CD1c-positive myeloid dendritic cell (primary cell): Measurements from ENCODE around the gene ENTPD2.

Experiments
- DNase-seq: peaks from one replicate; pipeline ENCODE4 v3.0.0-alpha.2; 2016; ENCODE audit errors: extremely low spot score

The ENTPD2 gene

DNA sequence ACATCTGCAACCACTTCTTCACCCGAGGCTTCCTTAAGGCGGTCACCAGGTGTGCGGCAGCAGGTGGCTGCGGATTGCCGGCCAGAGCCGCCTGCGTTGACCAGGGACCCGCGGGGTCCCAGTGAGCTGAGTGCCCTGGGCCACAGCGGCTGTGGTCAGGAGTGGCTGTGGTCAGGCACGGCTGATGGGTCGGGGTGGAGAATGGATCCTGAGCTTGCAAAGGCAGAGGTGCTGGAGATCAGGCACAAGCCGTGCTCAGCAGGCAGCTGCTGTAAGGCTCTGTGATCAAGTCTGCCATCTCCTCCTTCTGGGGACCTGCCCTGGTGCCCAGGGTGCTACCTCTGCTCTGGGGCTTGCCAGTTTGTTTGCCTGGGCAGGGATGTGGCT lies 25.5 kb upstream of the ENTPD2 start:
- no peak for DNase-seq

DNA sequence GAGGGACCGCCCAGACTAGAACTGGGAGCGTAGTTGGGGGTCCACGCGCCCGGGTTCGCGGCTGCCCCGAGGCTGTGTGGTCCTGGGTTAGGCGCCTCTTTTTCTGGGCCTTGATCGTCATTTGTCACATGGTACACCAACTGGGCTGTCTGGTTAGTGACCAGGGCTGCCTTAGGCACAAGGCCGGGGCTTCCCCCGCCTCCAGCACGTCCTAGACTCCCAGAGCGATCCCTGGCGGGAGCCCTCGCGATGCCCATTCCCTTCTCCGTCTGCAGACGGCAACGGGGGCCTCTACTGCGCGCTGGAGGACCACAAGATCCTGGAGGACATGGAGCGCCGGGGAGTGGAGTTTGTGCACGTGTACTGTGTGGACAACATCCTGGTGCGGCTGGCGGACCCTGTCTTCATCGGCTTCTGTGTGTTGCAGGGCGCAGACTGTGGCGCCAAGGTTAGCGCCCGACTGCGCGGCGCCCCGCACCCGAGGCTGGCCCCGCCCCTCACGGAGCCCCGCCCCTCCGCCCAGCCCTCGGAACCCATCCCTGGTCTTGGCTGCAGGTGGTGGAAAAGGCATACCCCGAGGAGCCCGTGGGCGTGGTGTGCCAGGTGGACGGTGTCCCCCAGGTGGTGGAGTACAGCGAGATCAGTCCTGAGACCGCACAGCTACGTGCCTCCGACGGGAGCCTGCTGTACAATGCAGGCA lies 25.0 kb upstream of the ENTPD2 start:
- no peak for DNase-seq

DNA sequence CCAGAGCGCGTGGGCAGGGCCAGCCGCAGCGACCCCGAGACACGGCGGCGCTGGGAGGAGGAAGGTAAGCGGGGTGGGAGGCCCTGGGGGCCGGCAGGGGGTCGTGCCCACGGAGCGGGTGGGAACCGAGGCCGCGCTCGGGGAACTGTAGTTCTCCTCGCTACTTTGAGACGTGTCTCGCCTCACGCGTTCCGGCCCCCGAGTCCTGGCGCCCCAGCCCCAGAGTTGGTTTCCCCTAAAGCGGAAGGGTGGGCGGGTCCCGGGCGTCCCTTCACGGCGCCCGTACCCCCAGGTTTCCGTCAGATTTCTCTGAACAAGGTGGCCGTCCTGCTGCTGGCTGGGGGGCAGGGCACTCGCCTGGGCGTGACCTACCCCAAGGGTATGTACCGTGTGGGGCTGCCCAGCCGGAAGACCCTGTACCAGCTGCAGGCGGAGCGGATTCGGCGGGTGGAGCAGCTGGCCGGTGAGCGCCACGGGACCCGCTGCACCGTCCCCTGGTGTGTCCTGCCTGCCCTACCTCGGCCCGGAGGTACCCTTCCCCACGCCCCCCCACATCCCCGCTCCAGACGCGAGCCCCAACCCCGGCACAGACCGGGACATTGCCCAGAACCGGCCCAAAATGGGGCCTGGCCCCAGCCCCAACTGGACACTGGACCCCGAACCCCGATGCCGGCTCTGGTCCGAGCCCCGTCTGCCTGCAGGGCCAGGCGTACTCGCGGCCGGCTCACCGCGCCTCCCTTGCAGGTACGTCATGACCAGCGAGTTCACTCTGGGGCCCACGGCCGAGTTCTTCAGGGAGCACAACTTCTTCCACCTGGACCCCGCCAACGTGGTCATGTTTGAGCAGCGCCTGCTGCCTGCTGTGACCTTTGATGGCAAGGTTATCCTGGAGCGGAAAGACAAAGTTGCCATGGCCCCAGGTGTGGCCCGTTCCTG lies 24.2 kb upstream of the ENTPD2 start:
- DNase-seq, result peak; percentile 41

DNA sequence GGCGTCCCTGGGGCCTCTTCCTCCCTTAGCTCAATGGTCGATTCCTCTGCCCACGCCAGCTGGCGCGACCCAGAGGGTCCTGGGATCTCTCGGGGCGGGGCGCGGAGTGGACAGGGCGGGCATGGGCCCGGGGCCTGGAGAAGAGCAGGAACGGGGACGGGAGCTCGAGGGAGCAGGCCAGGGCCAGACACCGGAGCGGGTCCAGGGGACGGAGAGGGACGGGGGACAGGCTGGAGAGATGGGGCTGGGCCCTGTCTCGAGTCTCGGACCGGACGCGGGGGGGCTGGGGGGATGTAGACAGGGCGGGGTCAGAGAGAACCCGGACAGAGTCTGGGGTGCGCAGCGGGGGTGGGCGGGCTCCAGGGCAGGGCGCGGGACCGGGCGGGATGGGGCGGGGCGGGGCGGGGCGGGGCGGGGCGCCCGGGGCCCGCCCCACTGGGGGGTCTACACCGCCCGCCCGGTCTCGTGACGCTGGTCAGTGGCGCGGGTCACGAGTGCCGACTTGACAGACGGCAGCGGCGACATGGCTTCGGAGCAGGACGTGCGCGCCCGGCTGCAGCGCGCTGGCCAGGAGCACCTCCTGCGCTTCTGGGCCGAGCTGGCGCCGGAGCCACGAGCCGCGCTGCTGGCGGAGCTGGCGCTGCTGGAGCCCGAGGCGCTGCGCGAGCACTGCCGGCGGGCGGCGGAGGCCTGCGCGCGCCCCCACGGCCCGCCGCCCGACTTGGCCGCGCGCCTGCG lies 23.3 kb upstream of the ENTPD2 start, which contains the start of gene UAP1L1:
UAP1L1 (plus strand) TSS at position 508 of the 738 bp plus-strand sequence; CDS start at position 524, 16 bp downstream.
- DNase-seq, result peak; percentile 85

DNA sequence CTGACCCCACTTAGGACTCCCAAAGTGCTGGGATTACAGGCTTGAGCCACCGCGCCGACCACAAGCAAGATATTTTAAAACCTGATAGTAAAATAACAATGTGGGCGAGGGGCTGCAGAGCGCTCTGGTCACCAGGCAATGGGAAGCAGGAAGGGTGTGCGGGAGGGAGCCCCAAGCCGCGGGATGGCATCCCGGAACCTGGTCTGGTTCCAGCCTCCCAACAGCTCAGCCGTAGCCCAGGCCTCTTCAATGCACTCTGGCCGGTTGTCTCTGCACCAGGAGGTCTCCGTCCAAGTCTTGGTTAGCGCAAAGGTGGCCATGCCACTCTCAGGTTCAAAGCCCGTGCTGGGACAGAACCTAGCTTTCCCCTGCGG lies 22.8 kb upstream of the ENTPD2 start:
- DNase-seq, result no peak

DNA sequence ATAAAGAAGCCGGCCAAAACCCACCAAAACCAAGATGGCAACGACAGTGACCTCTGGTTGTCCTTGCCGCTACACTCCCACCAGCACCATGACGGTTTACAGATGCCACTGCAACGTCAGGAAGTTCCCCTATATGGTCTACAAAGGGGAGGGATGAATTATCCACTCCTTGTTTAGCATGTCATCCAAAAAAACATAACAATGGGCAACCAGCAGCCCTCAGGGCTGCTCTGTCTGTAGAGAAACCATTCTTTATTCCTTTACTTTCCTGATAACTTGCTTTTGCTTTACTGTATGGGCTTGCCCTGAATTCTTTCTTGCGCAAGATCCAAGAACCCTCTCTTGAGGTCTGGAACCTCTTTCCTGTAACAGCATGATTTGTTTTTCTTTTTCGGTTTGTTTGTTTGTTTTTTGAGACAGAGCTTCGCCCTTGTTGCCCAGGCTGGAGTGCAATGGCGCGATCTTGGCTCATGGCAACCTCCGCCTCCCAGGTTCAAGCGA lies 21.5 kb upstream of the ENTPD2 start:
- DNase-seq, result peak; percentile 57

DNA sequence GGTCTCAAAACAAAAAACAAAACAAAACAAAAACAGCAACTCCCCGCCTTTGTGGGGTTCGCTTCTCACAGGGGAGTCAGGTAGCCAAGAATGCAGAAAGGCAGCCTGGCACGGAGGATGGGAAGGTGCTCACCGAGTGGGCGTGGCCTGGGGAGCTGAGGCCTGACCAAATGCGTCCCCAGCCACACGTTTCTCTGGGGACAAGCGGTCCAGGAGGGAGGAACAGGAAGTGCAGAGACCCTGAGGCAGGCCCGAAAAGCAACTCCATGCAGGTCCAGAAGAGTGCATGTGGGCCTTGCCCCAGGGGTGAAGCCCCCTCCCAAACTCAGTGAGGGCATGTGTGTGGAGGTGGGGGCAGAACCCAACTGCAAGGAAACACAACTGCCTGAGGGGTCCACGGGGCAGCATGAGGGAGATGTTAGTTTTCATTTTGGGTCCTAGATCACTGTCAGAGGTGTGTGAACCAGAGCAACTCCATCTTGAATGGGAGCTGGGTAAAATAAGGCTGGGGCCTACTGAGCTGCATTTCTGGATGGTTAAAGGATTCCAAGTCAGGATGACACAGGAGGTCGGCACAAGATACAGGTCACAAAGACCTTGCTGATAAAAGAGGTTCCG lies 20.9 kb upstream of the ENTPD2 start:
- no peak for DNase-seq

DNA sequence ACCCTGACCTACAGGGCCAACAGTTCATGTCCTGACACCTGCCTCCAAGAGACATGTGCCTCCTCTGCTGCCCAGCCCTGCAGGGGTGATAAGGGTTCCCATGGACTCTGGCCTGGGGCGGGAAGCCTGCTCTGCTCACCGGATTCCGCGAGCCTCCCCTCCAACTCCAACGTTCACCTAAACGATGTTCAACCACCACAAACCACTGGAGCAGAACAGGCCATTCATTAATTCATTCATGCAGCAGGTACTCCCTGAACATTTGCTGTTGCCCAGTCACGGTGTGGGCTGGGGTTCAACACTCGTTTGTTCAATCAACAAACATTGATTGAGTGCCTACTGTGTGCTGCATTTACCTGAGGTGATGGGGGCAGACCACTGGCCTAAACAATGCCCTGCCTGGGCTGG lies 20.1 kb upstream of the ENTPD2 start:
- DNase-seq, result no peak

DNA sequence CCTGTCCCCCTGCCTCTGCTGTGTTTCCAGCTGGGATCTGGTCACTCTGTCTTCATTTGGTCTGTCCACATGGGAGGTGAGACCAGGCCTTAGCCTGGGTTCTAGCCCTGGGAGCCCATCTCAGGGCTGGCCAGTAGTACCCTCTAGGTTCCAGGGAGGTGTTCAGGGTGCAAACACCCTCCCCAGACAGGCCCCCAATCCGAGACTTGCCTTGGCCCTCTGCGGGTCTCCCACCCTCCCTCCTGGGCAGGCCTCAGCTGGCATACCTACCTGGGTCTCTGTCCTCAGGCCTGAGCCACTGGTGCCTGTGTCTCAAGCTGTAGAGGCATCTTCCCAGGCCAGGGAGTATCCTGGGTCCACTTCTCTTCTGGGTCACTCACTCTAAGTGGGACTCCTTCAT lies 17.4 kb upstream of the ENTPD2 start:
- DNase-seq, result no peak

DNA sequence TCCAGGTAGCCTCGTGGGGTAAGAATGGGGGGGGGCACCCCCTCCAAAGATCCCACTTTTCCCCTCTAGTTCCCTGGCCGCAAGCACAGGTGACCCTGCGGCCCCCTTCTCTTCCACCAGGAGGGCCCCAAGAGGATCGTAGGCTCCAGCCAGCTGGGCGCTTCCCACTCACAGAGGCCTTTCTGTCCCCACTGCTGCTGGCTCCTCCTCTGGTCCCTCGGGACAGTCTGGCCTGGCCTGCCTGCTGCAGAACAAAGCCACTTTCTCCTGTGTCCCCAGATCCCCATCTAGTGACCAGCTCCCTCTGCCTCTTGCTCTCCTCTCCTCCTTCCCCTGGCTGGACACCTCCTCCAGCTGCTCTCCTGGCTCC lies 17.0 kb upstream of the ENTPD2 start:
- peak; percentile 10 for DNase-seq

DNA sequence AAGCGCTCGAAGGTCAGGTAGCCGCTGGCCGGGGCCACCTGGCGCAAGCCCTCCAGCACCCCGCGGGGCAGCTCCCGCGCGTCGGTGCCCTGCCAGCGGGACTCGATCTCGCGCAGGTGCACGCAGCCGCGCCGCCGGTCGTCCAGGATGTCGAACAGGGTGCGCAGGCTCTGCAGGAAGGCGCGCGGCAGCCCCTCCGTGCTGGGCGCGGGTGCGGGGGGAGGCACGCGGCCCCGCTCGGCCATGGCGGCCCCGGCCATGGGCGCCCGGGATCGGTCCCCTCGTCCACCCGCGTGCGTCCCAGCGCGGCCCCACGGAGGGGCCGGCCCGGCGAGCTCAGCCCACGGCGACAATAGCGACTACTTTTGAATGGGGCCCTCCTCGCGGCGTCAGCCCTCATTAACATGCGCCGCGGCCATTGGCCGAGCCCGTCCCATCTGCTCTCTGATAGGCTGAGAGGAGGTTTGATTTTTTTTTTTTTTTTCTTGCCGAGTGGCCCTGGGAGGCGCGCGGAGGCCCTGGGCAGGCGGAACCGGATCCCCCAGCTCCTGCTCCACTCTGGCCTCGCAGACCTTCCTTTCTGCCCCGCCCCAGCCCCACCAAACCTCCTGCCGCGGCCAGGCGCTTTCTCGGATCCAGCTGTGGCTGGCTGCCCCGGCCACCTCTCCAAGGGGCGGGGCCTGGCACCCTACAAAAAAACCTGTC lies 16.5 kb upstream of the ENTPD2 start, which contains the start of gene SAPCD2:
SAPCD2 (minus strand) TSS at position 357 of the 705 bp plus-strand sequence; CDS start at position 260, 97 bp downstream.
- DNase-seq, result peak; percentile 95

DNA sequence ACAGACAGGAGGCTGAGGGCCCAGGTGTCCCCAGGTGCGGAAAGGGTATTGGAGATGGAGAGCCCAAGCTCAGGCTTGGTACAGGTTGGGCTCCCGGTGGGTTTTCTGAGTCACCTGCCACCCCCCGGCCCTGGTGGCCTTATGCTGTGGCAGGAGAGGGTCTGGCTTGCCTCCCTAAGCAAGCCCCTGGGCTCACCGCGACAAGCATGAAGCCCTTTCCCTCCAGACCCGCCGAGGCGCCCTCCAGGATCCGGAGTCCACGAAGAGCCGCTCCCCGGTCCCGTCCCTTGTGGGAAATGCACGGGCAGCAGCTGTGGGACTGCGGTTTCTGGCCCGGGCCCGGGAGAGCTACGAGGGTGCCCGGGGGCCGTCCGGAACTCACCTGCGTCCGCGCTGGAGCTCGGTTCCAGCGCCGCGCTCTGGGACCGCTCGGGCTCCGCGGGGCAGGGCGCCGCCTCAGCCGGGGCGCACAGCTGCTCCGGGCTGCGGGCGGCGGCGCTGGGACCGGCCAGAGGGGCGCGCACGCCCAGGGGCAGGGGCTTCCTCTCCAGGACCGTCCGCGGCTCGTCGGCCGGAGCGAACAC lies 15.7 kb upstream of the ENTPD2 start:
- DNase-seq, result no peak

DNA sequence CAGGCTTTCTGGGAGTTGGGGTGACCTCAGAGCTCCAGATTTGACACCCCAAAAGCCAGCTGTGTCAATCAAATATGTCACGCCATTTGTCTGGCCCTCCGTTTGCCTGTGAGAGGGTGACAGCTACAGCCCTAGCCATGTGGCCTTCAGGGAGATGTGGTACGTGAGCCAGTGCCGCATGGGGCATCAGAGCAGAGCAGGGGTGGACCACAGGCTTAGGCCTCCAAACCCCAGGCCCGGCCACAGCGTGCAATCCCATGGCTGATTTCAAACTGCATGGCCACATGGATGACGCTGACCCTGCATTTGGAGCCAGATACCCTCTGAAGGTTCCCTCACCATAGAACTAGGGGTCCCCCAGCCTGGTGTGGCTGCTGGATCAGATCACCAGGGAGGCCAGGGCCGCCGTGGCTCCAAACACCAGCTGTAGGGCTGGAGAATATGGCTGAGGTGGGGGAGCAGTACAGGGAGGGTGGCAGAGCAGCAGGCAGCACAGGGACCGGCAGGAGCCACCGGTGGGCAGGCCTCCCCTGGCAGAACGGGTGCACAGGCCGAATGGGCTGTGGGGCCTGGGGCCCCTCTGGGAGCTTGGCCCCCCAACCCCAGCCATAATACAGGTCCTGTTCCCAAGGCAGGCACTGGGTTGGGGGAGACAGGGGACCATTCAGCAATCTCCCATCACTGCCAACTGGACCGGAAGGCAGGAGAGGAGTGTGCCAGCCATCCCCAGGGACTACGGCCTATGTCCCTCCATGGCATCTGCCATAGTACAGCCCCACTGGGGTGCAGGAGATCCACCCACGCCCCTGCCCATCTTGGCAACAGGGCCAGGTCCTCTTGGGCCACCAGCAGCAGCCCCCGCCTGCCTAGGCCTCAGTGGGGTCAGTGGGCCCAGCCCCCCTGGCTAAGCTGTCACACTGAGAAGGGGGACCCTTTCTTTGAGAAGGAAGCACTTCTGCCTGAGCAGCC lies 15.0 kb upstream of the ENTPD2 start:
- no peak for DNase-seq

DNA sequence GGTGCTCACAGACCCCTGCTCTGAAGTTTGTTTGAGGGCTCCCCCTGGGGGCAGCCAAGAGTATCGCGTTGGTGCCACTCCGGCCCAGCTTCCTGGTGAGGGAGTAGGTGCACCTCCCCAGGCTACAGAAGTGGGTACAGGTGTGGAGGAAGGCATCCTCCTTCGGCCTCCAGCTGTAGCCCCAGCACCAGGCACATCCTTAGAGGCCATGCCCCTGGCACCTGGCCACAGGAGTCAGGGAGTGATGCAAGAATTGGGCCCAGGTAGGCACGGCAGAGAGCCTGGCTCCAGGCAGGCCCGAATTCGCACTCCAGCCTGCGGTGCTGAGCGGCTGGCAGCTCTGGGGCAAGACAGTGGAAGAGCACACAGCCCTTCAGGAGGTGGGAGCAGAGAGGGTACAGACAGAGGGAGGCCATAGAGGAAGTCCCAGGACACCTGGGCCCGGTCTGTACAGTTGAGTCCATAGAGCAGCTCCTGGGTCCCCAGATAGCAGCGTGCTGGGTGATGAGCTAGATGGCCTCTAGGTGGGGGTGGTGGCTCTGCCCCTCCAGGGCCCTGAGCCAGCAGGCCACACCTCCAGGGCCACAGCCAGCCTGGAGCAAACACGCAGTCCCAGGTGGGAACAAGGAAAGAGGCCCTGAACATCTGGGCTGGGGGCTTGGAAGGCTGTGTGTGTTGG lies 14.1 kb upstream of the ENTPD2 start:
- DNase-seq, result peak; percentile 87

DNA sequence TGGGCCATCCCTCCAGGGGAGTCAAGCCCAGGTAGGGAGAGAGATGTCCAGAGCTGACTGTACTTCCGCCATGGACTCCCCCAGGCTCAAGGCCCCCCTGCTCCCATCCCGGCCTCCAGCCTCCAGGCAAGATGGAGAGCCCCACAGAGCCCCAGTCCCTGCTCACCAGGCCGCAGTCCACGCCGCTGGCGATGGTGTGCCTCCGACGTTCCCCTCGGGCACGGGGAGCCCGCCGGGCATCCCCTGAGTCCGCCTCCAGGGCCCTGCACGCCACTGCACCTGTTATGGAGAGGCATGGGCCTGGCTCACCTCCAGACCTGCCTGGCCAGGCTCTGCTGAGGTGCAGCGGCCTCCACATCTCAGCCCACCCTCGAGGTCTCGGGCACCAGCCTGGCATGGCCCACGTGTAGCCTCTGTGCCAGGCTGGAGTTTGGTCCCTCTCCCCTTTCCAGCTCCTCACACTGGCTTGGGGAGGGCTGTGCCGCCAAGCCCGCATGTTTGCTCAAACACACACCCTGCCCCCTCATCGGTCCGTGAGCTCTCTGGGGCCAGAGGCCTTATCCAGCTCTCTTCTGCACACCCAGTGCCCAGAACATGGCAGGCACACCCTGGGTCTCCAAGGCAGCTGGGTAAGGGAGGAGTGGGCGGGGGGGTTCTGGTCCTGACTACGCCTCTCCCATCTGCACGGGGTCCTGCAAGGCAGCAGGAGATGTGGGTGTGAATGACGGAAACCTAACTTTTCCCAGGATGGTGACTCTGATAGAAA lies 12.4 kb upstream of the ENTPD2 start:
- DNase-seq, result no peak

DNA sequence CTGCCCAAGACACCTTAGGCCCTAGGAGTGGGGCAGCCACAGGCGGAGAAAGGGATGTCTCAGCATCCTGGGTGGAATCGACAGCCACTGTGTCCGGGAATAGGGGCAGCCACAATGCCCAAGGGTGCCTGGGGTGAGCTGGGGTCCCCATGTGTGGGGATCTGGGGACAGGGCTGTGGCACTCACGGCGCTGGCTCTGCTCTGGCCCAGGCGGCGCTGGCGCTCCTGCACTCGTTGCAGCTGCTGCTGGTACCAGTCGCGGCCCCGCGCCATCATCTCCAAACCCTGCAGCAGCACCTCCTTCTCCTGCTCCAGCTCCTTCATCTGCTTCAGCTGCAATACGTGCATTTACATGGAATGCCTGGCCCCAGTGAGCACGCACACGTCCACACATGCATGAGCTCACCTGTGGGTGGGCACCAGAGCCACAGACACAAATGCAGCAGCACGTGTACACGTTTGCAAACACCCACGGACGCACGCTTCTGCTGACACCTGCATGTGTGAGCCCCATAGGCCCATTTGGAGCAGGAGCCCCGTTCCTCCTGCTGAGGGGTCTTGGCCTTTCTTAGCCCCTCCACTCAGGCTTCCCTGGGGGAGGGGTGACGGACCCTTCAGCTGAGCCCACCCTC lies 11.6 kb upstream of the ENTPD2 start:
- DNase-seq, result no peak

DNA sequence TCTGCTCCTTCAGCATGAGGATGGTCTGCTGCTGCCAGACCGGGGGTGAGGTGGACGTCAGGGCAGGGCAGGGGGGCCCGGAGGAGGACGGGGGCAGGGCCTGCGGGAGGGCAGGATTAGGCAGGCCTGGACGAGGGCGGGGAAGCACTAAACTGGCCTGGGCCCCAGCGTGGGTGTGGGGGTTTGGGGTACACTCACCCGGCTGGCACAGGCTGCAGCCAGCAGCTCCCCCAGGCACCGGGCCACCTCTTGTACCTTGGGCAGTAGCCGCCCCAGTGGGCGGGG lies 11.0 kb upstream of the ENTPD2 start:
- no peak for DNase-seq
